ENCODE data around the gene FKBP7. TPM values are rescaled to one million over a fixed set of nuclear protein-coding genes. Genes with fewer than 3 reads are reported as not detected.

The FKBP7 gene
- total and polyA plus RNA-seq, 2 of the 8 experiments (the other 6 are each of a cell fraction or from before 2014, with no cell fraction given), result 3.6 to 7.0 TPM

GRCh38 chr2:178473931-178474330 is 4.5 kb downstream of the FKBP7 start:
- H2AK5ac ChIP-seq (ENCODE audit: low read depth, low read length), result no peak overlapping the region
- WGBS, 2 experiments (ENCODE audit: extremely low coverage in 1 of 2, insufficient coverage in 1 of 2, insufficient read length in 1 of 2, insufficient replicate concordance in 2 of 2, low coverage in 1 of 2, low lambda C conversion rate in 2 of 2, missing lambda C conversion rate in 1 of 2), result 95% methylated on average over 4 of the region's 4 CpGs; no CpG with 5 or more reads in 1 of the 2 experiments
- CTCF ChIA-PET (ENCODE audit: partially characterized antibody), result interaction anchor here (1.0 kb wide), 1 partner anchor 19 kb away, joined by 3 read pairs; no protein-coding TSS in a partner anchor
- H3K27ac ChIP-seq (ENCODE audit: low read depth, low read length), result no peak overlapping the region
- no peak overlapping the region for H4K8ac ChIP-seq (ENCODE audit: extremely low read depth, insufficient read depth, low read length)
- no peak overlapping the region for H4K91ac ChIP-seq (replicated peaks; ENCODE audit: insufficient read length, low read length)
- H3K9me3 ChIP-seq (ENCODE audit: insufficient read depth in 2 of 2, low read depth in 1 of 2, low read length in 1 of 2), result no peaks in the 10 kb centered on the region
- no peaks in the 10 kb centered on the region for H3K79me2 ChIP-seq (ENCODE audit: control insufficient read depth in 1 of 2, insufficient read depth in 2 of 2, low read length in 2 of 2)
- H3K23me2 ChIP-seq (ENCODE audit: low read depth, low read length), result peaks cover 4% of the 10 kb centered on the region
- no peak overlapping the region for H4K5ac ChIP-seq (ENCODE audit: insufficient read length, low read depth, low read length)
- no peak overlapping the region for H3K4me3 ChIP-seq (ENCODE audit: extremely low read depth in 1 of 4, insufficient read depth in 2 of 4, low read depth in 3 of 4, low read length in 4 of 4)
- no peak overlapping the region for H2AFZ ChIP-seq (ENCODE audit: low read length)
- H2BK5ac ChIP-seq (ENCODE audit: low read depth, low read length), result no peak overlapping the region
- no peak for FAIRE-seq
- no peak overlapping the region for H3K14ac ChIP-seq (ENCODE audit: insufficient read length)
- no peak overlapping the region for H3K23ac ChIP-seq (ENCODE audit: insufficient read length)
- POLR2A ChIA-PET (ENCODE audit: partially characterized antibody), result interaction anchor here (0.9 kb wide), 1 partner anchor 23 kb away, joined by 4 read pairs; the partner anchor contains the start of genes PJVK and PRKRA
- H2BK12ac ChIP-seq (ENCODE audit: low read depth, low read length), result no peak overlapping the region
- H2BK20ac ChIP-seq (ENCODE audit: low read length), result no peak overlapping the region
- no peak overlapping the region for H3K56ac ChIP-seq (replicated peaks; ENCODE audit: insufficient read length, low read depth, low read length)
- no peak for DNase-seq (ENCODE audit: low read depth in 1 of 2, low spot score in 2 of 2)
- no peak overlapping the region for H3K4me2 ChIP-seq (ENCODE audit: insufficient read depth in 1 of 2, low read depth in 2 of 2, low read length in 2 of 2)
- H3K27me3 ChIP-seq (replicated peaks in 1 of 4; ENCODE audit: control insufficient read depth in 3 of 4, extremely low read depth in 1 of 4, insufficient read depth in 3 of 4, low read length in 3 of 4), result no peaks in the 10 kb centered on the region
- no peak for TF ChIP-seq POLR2AphosphoS5 (IDR thresholded peaks at IDR 0.05; ENCODE audit: low read depth, low read length)
- no peak for TF ChIP-seq GTF2F1 (IDR thresholded peaks at IDR 0.05; ENCODE audit: borderline replicate concordance, low read depth, low read length)
- TF ChIP-seq ATF2 (IDR thresholded peaks at IDR 0.05; ENCODE audit: low read length), result no peak
- TF ChIP-seq ZNF274 (IDR thresholded peaks at IDR 0.05; ENCODE audit: borderline replicate concordance, extremely low read depth, low read length), result no peak
- no peaks in the 10 kb centered on the region for H4K20me1 ChIP-seq (replicated peaks in 1 of 2; ENCODE audit: control insufficient read depth in 1 of 2, insufficient read depth in 2 of 2, low read length in 2 of 2)
- no peak overlapping the region for H3K18ac ChIP-seq (ENCODE audit: extremely low read depth, low read length)
- no peaks in the 10 kb centered on the region for H3K4me1 ChIP-seq (replicated peaks in 1 of 4; ENCODE audit: control insufficient read depth in 3 of 4, insufficient read depth in 4 of 4, low read length in 3 of 4)
- no peak overlapping the region for H3K9ac ChIP-seq (replicated peaks in 1 of 4; ENCODE audit: extremely low read depth in 1 of 4, low read depth in 3 of 4, low read length in 3 of 4)
- no peaks in the 10 kb centered on the region; the same call in 1 of the 2 replicates for H3K79me1 ChIP-seq (ENCODE audit: low read depth, low read length)
- no peak overlapping the region for H3K4ac ChIP-seq (replicated peaks; ENCODE audit: insufficient read length, low read depth, low read length)
- H2BK120ac ChIP-seq (replicated peaks; ENCODE audit: low read depth, low read length), result no peak overlapping the region
- H2BK15ac ChIP-seq (ENCODE audit: low read length), result no peak overlapping the region
- H3K36me3 ChIP-seq (ENCODE audit: control insufficient read depth in 2 of 4, insufficient read depth in 4 of 4, low read length in 3 of 4), result no peaks in the 10 kb centered on the region

Data from H1 (cell line).